WTC11 (cell line): ENCODE measurements around the gene TNXB. TPM values are rescaled to one million over a fixed set of nuclear protein-coding genes. Genes with fewer than 3 reads are reported as not detected.
"Not testable (repeated sequence)": the region's sequence is repeated elsewhere in the genome, so short reads cannot be mapped to it uniquely, and the experiment has no call there.

Experiments used
- ATAC-seq: fragments of 200-7000 bp; cut with Tn5 transposase; 2 replicates; pipeline ENCODE4 v1.10.0; 2021; ENCODE audit warnings: mild to moderate bottlenecking, moderate library complexity
- CTCF ChIA-PET: fragments of 300-600 bp; sonication (Branson Sonifier 250); formaldehyde crosslinking; loops from one replicate; lab custom pipeline; 2021; ENCODE audit warnings: antibody characterized with exemption; lab: Charles Lee
- POLR2A ChIA-PET: fragments of 350-600 bp; sonication (Branson Sonifier 250); formaldehyde crosslinking; loops from one replicate; lab custom pipeline; 2021; ENCODE audit warnings: antibody characterized with exemption; lab: Charles Lee
- DNase-seq: peaks from one replicate; pipeline ENCODE4 v3.0.0; 2021; ENCODE audit warnings: low spot score
- H3K27ac Mint-ChIP-seq: 2 replicates; pipeline ENCODE4 v1.8.0; 2021; ENCODE audit warnings: mixed read lengths
- H3K27me3 Mint-ChIP-seq: 2 replicates; pipeline ENCODE4 v1.8.0; 2021; ENCODE audit warnings: low read depth, mild to moderate bottlenecking, moderate library complexity, mixed read lengths
- H3K36me3 Mint-ChIP-seq: 2 replicates; pipeline ENCODE4 v1.8.0; 2021; ENCODE audit warnings: mixed read lengths
- H3K4me1 Mint-ChIP-seq: 2 replicates; pipeline ENCODE4 v1.8.0; 2022; ENCODE audit warnings: mixed read lengths
- H3K4me3 Mint-ChIP-seq: 2 replicates; pipeline ENCODE4 v1.8.0; 2021; ENCODE audit warnings: mild to moderate bottlenecking, moderate library complexity, mixed read lengths
- H3K9me3 Mint-ChIP-seq: 2 replicates; pipeline ENCODE4 v1.8.0; 2021; ENCODE audit warnings: mixed read lengths
- AFF4 ChIP-seq: sonication (generic); formaldehyde crosslinking; IDR thresholded peaks from 2 replicates; pipeline ENCODE4 v1.8.1; 2023; ENCODE audit warnings: mild to moderate bottlenecking, missing genetic modification reagents, borderline replicate concordance
- ARID4B ChIP-seq: sonication (generic); formaldehyde crosslinking; IDR thresholded peaks from 2 replicates; pipeline ENCODE4 v1.8.0; 2023; ENCODE audit warnings: missing genetic modification reagents, mild to moderate bottlenecking, borderline replicate concordance
- ATF3 ChIP-seq: sonication (generic); formaldehyde crosslinking; conservative IDR thresholded peaks from 2 replicates; pipeline ENCODE4 v1.8.1; 2022; ENCODE audit warnings: mild to moderate bottlenecking, missing genetic modification reagents
- ESRRA ChIP-seq: sonication (generic); formaldehyde crosslinking; IDR thresholded peaks from 2 replicates; pipeline ENCODE4 v1.8.1; 2022; ENCODE audit warnings: mild to moderate bottlenecking, missing genetic modification reagents, borderline replicate concordance
- ETV6 ChIP-seq: sonication (generic); formaldehyde crosslinking; IDR thresholded peaks from 2 replicates; pipeline ENCODE4 v1.8.1; 2022; ENCODE audit warnings: mild to moderate bottlenecking, missing genetic modification reagents
- HMGXB4 ChIP-seq: sonication (generic); formaldehyde crosslinking; IDR thresholded peaks from 2 replicates; pipeline ENCODE4 v1.8.1; 2023; ENCODE audit warnings: mild to moderate bottlenecking, moderate library complexity, missing genetic modification reagents
- IRF1 ChIP-seq: sonication (generic); formaldehyde crosslinking; IDR thresholded peaks from 2 replicates; pipeline ENCODE4 v1.8.0; 2023; ENCODE audit warnings: missing genetic modification reagents
- IRF2 ChIP-seq: sonication (generic); formaldehyde crosslinking; IDR thresholded peaks from 2 replicates; pipeline ENCODE4 v1.8.0; 2022; ENCODE audit warnings: low read depth, missing genetic modification reagents, borderline replicate concordance
- JUN ChIP-seq: sonication (generic); formaldehyde crosslinking; IDR thresholded peaks from 2 replicates; pipeline ENCODE4 v1.8.0; 2023; ENCODE audit warnings: mild to moderate bottlenecking, missing genetic modification reagents
- MYBL2 ChIP-seq: sonication (generic); formaldehyde crosslinking; IDR thresholded peaks from 2 replicates; pipeline ENCODE4 v1.8.1; 2023; ENCODE audit warnings: mild to moderate bottlenecking, moderate library complexity, missing genetic modification reagents
- PREB ChIP-seq: sonication (generic); formaldehyde crosslinking; IDR thresholded peaks from 2 replicates; pipeline ENCODE4 v1.8.1; 2022; ENCODE audit warnings: mild to moderate bottlenecking, missing genetic modification reagents, moderate library complexity, borderline replicate concordance
- TCF7 ChIP-seq: sonication (generic); formaldehyde crosslinking; IDR thresholded peaks from 2 replicates; pipeline ENCODE4 v1.8.0; 2022; ENCODE audit warnings: mild to moderate bottlenecking, low read depth, missing genetic modification reagents, moderate library complexity
- TP53 ChIP-seq: sonication (generic); formaldehyde crosslinking; IDR thresholded peaks from 2 replicates; pipeline ENCODE4 v1.8.1; 2023; ENCODE audit warnings: mild to moderate bottlenecking, missing genetic modification reagents
- ZBTB43 ChIP-seq: sonication (generic); formaldehyde crosslinking; IDR thresholded peaks from 2 replicates; pipeline ENCODE4 v1.8.1; 2023; ENCODE audit warnings: mild to moderate bottlenecking, missing genetic modification reagents
- ZNF232 ChIP-seq: sonication (generic); formaldehyde crosslinking; IDR thresholded peaks from 2 replicates; pipeline ENCODE4 v1.8.0; 2022; ENCODE audit warnings: mild to moderate bottlenecking, missing genetic modification reagents
- ZNF263 ChIP-seq: sonication (generic); formaldehyde crosslinking; IDR thresholded peaks from 2 replicates; pipeline ENCODE4 v1.8.1; 2022; ENCODE audit warnings: low read depth, mild to moderate bottlenecking, moderate library complexity, missing genetic modification reagents
- ZNF416 ChIP-seq: fragments of 250-450 bp; sonication (Bioruptor Pico); IDR thresholded peaks from 2 replicates; pipeline ENCODE4 v1.9.0; 2021; ENCODE audit warnings: mild to moderate bottlenecking, inconsistent platforms
- ZNF423 ChIP-seq: fragments of 250-450 bp; sonication (Bioruptor Pico); IDR thresholded peaks from 2 replicates; pipeline ENCODE4 v2.1.2; 2022; ENCODE audit warnings: mild to moderate bottlenecking, moderate library complexity
- total RNA-seq: library from RNA; stranded (reverse); gene quantifications from 3 replicates; pipeline ENCODE4 v1.2.3, GENCODE V29; 2021

Gene TNXB
- total RNA-seq, 1 experiment from 2014 or later, result 6.4 TPM

GRCh38 chr6:32046450-32047083 lies 62.6 kb downstream of the TNXB start (continued):
- TF ChIP-seq AFF4 (CRISPR knock-in tag), result no peak
- TF ChIP-seq ZNF232, result no peak
- TF ChIP-seq IRF1 (CRISPR knock-in tag), result no peak
- TF ChIP-seq JUN, result no peak
- TF ChIP-seq PREB (CRISPR knock-in tag), result no peak
- TF ChIP-seq ZNF416 (CRISPR knock-in tag), result no peak

GRCh38 chr6:32045811-32046449 lies 63.2 kb downstream of the TNXB start:
- no peak overlapping the region for H3K4me3 Mint-ChIP-seq
- H3K27ac Mint-ChIP-seq, result no peak overlapping the region
- no peaks in the 10 kb centered on the region for H3K36me3 Mint-ChIP-seq
- ChIA-PET POLR2A (no interaction called here), CTCF (interaction anchor here (0.6 to 3.5 kb wide), 7 partner anchors 9 to 150 kb away, joined by 3 to 23 read pairs (median 3); no protein-coding TSS in a partner anchor)
- DNase-seq, result no peak
- peaks cover 2% of the 10 kb centered on the region; the same call in 1 of the 2 replicates for H3K4me1 Mint-ChIP-seq
- no peaks in the 10 kb centered on the region for H3K9me3 Mint-ChIP-seq
- no peak for ATAC-seq
- TF ChIP-seq ESRRA (CRISPR knock-in tag) (no peak), ZNF423 (CRISPR knock-in tag) (no peak), ARID4B (no peak), ATF3 (no peak), TP53 (CRISPR knock-in tag) (no peak), JUN (no peak), TCF7 (CRISPR knock-in tag) (no peak), HMGXB4 (CRISPR knock-in tag) (no peak), ZNF263 (CRISPR knock-in tag) (no peak), MYBL2 (CRISPR knock-in tag) (no peak), ETV6 (no peak), ZBTB43 (CRISPR knock-in tag) (no peak), IRF2 (CRISPR knock-in tag) (no peak)
- H3K27me3 Mint-ChIP-seq, result no peaks in the 10 kb centered on the region; the same call in 1 of the 2 replicates

GRCh38 chr6:32044916-32045315 lies 64.2 kb downstream of the TNXB start:
- H3K4me3 Mint-ChIP-seq, ATAC-seq, H3K4me1 Mint-ChIP-seq, CTCF ChIA-PET, H3K9me3 Mint-ChIP-seq, H3K27me3 Mint-ChIP-seq, DNase-seq, H3K36me3 Mint-ChIP-seq, H3K27ac Mint-ChIP-seq, POLR2A ChIA-PET: not testable (repeated sequence)
